Measurements from ENCODE around the gene SPR.

SPR gene

DNA sequence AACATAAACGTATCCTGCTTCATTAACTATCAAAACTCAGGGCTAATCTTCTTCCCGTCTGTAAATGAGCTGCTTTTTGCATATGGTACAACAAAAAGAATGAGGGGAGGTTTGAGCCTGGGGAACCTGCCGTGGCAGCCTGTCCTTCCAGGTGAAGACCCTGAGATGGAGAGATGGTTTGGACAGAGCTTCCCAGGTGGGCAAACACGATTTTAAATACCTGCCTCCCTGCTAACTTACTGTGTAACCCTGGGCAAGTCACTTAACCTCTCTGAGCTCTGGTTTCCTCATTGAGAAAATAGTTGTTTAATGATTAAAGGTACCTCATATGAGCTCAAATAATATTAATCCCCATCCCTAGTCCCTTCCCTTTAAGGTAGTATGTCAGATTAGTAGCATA, 39.2 kb downstream of the SPR start:
- H3K4me3 ChIP-seq (ENCODE audit: low read depth, low read length) = no peak overlapping the region
- TF ChIP-seq, protein P1, sequence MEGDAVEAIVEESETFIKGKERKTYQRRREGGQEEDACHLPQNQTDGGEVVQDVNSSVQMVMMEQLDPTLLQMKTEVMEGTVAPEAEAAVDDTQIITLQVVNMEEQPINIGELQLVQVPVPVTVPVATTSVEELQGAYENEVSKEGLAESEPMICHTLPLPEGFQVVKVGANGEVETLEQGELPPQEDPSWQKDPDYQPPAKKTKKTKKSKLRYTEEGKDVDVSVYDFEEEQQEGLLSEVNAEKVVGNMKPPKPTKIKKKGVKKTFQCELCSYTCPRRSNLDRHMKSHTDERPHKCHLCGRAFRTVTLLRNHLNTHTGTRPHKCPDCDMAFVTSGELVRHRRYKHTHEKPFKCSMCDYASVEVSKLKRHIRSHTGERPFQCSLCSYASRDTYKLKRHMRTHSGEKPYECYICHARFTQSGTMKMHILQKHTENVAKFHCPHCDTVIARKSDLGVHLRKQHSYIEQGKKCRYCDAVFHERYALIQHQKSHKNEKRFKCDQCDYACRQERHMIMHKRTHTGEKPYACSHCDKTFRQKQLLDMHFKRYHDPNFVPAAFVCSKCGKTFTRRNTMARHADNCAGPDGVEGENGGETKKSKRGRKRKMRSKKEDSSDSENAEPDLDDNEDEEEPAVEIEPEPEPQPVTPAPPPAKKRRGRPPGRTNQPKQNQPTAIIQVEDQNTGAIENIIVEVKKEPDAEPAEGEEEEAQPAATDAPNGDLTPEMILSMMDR (conservative IDR thresholded peaks at IDR 0.05; ENCODE audit: low read depth, low read length) = no peak
- no peak for DNase-seq (ENCODE audit: low read depth)

DNA sequence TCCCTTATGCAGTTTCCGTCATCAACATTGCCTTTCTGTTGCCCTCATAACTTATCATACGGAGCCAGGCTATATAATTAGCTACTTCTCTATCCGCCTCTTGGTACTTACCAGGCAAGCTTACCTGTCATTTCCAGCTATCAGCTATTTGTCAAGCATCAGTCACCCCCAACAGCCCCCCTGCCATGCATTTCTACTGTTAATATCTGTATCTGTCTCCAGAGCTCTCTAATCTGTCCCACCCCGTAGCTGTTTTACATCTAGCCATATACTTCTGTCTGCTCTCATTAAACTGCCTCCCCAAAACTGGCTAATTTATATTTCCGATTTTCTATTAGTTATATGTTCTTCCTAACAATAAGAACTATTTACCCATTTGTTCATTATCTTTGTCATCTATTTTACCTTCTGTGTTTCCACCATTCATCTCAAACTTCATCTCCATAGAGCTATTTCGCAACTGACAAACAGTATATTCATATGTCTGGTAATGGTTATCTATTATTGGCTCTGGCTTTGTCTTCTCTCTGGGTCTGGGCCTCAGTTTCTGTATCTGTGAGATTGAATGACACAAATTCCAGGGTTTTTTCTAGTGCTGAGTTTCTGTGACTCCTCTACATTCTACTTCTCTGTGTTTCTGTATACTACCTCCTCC, 39.7 kb downstream of the SPR start:
- DNase-seq (ENCODE audit: low read depth) = no peak
- TF ChIP-seq, protein P1 (conservative IDR thresholded peaks at IDR 0.05; ENCODE audit: low read depth, low read length) = no peak

DNA sequence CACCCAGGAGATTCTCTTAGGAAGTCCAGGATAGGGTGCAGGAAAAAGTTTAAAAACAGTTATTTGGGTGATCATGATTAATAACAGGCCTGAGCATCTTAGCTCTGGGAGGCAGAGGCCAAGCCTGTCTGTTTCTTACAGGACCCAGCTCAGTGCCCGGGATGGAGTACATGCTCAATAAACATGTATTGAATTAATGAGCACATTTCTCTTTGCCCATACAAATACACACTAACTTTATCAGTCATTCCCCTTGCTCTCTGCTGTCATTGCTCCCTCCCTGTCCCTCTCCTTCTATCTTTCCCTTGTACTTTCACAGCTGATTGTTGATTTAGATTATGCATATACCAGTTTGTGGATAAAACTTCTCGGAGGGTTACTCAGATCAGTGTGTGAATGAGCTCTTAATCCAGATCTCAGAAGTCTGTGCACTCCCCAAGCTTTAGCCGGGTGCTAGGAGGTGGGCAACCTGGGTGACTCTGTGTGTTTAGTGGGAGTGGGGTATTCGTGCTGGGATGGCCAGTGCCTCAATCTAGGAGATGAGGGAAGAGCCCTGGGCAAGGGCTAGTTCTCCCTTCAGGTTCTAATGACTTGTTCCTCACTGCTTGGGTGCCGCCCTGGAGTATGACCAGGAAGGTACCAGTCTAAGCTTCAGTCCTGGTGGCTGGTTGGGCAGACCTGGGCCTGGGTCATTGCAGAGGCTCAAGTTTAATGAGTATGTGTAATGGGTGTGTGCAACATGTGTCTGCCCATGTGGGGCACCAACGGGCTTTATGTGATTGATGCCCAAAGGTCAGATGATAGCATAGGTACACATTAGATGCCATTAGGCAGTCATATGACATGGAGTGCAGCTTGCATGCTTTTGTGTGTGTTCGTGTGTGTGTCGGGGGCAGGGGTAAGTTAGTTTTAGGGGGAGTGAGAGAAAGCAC, 40.7 kb downstream of the SPR start:
- H3K4me3 ChIP-seq (ENCODE audit: low read depth, low read length) = no peak overlapping the region
- DNase-seq (ENCODE audit: low read depth) = no peak
- TF ChIP-seq, protein P1 (conservative IDR thresholded peaks at IDR 0.05; ENCODE audit: low read depth, low read length) = no peak

More for the DNA sequence above, 39.7 kb downstream of the SPR start:
- no peak overlapping the region for H3K4me3 ChIP-seq (ENCODE audit: low read depth, low read length)

DNA sequence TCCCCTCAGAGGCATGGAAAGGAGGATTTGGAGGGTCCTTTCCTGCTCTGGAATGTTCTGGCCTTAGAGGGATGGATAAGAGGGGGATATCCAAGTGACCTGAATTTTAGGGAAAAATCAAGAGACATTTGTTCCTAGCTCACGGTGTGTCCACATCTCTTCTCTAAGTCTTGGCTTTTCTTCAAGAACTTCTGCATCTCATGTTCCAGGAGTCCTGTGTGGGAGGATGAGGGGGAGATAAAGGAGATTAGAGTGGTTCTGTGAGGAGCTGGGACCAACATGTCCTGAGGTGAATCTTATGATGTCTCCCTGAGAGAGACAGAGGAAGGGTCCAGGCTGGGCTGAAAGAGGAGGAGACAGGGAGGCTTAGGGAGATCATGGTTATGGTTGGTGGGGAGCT, 41.8 kb downstream of the SPR start:
- DNase-seq (ENCODE audit: low read depth) = no peak
- H3K4me3 ChIP-seq (ENCODE audit: low read depth, low read length) = no peak overlapping the region
- TF ChIP-seq, protein P1 (conservative IDR thresholded peaks at IDR 0.05; ENCODE audit: low read depth, low read length) = no peak

DNA sequence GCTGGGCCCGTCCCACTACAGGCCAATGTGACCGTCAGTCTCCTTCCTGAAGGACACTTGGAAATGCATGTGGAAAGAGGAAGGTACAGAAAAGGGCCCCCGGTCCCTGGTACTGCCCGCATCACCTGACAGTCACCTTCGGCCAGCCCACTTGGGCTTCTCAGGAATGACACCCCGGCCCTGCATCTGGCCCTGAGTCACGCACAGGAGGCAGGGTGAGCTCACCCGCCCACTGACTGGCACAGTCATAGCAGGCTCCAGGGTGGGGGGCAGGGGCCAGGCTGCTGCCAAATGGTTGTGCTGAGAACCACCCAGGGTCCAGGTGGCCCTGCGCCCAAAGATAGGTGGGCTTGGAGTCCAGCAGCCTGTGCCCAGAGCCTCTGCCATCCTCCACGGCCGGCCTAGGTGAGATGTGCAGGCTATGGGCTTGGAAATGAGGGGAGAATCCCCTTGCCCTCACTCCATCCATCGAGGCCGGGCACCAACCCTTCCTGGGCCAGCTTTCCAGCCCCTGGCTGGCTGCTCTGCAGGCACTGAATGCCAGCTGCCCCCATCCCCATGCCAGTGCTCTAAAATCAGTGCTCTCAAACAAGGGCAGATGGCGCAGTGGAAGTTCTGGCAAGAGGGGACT, 44.2 kb downstream of the SPR start:
- no peak overlapping the region for H3K4me3 ChIP-seq (ENCODE audit: low read depth, low read length)
- DNase-seq (ENCODE audit: low read depth) = no peak
- TF ChIP-seq, protein P1 (conservative IDR thresholded peaks at IDR 0.05; ENCODE audit: low read depth, low read length) = no peak

DNA sequence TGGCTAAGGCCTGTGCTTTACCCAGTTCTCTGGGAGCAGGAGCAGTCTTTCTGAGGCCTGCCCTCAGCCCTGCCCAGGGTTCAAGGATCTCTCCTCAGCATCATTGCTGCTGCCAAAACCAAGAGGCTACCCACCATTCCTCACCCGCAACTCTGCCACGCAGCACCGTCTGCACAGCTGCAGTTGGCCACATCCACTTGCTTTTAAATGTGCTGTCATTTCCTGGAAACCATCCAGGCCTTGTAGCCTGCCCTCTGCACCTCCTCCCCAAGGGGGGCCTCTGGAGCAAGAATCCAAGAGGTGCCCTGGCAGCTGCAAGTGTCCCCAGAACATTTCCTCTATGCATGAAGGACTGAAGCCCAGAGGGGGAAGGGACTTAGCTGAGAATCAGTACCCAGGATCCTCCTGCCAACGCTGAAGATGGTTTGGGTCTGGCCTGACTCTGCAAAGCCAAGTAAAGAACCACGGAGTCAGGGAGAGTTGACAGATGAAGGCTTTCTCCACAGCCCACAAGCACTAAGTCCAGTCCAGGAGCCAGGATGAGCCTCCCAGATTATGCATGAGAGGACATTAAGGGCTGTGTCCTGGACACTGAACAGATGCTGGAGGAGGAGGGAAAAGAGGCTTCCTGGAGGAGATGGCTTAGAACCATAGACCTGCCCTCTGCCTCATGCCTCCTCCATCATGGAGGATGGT, 45.0 kb downstream of the SPR start:
- DNase-seq (ENCODE audit: low read depth) = peak; percentile 41

More for the DNA sequence above, 45.0 kb downstream of the SPR start:
- TF ChIP-seq, protein P1 (conservative IDR thresholded peaks at IDR 0.05; ENCODE audit: low read depth, low read length) = no peak
- no peak overlapping the region for H3K4me3 ChIP-seq (ENCODE audit: low read depth, low read length)

Data from choroid plexus epithelial cell (primary cell).